Cardiac fibroblast (primary cell): ENCODE results near the gene TAX1BP3.

Experiments used
- DNase-seq, 2 donors: peaks; one replicate each; pipeline versions ENCODE4 v3.0.0 to v3.0.0-alpha.2; 2010; ENCODE audit warnings: low read depth in 2 of 2
- H3K4me3 ChIP-seq, 2 donors: replicated peaks in 1 of 2; 1 replicate in 1 of 2; 2 replicates in 1 of 2; pipeline ENCODE4 v1.5.1; 2011; ENCODE audit warnings: low read depth in 2 of 2, low read length in 2 of 2, mild to moderate bottlenecking in 2 of 2, moderate library complexity in 1 of 2
- TF ChIP-seq, protein P1 (sequence below): IDR thresholded peaks from one replicate; pipeline ENCODE4 v1.5.1; 2011; ENCODE audit warnings: low read depth, mild to moderate bottlenecking, low read length, inconsistent platforms

Gene TAX1BP3

DNA sequence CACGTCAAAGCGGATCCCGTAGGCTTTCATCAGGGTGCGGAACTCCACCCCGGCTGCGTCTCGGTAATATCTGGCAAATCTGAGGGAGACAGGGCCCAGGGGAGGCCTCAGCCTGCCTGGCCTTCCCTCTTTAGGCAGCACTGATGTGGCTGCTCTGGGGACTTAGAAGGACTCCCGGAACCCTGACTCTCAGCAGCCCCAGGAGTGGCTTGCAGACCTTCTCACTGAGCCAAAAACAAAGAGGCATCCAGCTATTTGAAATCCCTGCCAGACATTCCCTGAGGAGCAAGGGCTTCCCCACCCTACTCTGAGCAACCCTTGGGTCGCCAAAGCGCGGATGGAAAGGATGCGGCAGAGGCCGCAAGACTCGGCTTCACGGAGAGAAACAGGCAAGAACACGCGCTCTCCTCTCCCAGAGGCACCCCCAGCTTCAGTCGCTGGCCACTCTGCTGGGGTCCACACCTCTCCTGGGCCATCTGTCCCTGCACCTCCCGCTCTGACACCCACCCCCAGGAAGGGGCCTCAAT lies 19.7 kb upstream of the TAX1BP3 start:
- TF ChIP-seq, protein P1, sequence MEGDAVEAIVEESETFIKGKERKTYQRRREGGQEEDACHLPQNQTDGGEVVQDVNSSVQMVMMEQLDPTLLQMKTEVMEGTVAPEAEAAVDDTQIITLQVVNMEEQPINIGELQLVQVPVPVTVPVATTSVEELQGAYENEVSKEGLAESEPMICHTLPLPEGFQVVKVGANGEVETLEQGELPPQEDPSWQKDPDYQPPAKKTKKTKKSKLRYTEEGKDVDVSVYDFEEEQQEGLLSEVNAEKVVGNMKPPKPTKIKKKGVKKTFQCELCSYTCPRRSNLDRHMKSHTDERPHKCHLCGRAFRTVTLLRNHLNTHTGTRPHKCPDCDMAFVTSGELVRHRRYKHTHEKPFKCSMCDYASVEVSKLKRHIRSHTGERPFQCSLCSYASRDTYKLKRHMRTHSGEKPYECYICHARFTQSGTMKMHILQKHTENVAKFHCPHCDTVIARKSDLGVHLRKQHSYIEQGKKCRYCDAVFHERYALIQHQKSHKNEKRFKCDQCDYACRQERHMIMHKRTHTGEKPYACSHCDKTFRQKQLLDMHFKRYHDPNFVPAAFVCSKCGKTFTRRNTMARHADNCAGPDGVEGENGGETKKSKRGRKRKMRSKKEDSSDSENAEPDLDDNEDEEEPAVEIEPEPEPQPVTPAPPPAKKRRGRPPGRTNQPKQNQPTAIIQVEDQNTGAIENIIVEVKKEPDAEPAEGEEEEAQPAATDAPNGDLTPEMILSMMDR = no peak
- DNase-seq = no peak
- no peak overlapping the region for H3K4me3 ChIP-seq

DNA sequence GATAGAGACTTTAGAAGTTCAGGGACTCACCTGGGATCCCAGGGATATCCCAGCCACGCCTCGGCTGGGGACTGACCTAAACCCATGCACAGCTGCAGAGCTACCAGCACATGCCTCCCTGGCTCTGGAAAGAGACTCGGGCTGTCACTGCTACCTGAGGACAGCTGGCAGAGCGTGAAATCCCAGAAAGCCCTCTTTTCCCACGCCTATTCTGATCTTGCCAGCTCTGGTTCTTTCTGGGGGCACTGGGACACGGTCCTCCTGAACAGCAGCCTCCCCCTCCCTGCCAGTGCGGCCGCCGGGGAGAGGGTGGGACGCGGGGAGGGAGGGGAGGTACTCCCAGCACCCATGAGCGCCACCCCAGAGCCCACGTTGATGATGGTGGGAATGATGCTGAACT lies 16.8 kb upstream of the TAX1BP3 start:
- no peak overlapping the region for H3K4me3 ChIP-seq
- no peak for DNase-seq
- TF ChIP-seq, protein P1 = no peak

DNA sequence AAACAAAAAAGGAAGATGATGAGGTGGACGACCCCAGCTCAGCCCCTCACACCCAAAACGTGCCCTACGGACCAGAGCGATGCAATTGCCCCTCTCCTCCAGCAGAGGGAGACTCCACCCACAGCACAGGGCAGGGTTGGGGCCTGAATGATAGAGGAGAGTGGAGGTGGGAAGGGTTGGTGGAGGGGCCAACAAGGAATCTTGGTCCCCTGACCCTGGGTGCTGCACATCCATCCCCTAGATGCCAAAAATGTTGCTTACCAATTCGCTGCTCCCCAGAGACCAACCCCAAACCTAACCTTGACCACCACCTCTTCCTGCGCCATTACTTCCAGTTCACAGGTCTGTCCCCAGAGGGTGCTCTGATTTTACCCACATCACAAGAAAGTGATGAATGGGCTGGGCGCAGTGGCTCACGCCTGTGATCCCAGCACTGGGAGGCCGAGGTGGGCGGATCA lies 14.7 kb upstream of the TAX1BP3 start:
- no peak overlapping the region for H3K4me3 ChIP-seq
- DNase-seq = peak in 1 of 2 donors; percentile 42
- TF ChIP-seq, protein P1 = peak; percentile 99

DNA sequence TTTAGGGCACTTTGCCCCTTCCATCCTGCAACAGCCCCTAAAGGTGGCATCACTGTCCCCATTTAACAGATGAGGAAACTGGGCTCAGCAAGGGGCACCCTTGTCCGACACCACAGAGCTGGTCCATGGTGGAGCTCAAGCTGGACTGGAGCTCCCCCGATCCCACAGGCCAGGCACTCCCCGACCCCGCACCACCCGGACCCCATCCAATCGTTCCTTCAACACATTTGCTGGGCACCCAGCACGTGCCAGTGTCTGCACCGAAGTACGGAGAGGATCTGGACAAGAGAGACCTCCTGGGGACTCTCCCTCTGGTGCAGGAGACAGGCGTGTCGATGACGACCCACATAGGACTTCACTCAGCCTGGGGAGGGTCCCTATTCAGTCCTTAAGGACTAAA lies 13.7 kb upstream of the TAX1BP3 start:
- TF ChIP-seq, protein P1 = no peak
- no peak for DNase-seq
- no peak overlapping the region for H3K4me3 ChIP-seq

DNA sequence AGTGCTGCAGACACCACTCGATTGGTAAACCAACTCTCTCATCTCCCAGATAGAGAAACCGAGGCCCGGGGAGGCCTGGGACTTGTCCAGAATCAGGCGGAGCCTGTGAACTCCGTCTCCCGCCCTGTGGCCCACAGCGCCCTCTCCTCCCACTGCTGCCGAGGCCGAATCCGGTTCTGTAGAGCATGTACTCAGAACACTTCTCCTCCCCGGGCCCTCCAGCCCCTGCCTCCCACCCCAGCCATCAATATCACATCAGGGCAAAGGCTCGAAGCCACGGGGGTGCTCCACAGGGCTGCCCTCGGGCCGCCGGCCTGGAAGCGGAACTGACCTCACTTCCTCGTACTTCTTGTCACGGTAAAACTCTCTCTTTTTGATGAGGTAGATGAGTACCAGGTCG lies 13.2 kb upstream of the TAX1BP3 start:
- no peak for DNase-seq
- no peak overlapping the region for H3K4me3 ChIP-seq
- TF ChIP-seq, protein P1 = no peak

DNA sequence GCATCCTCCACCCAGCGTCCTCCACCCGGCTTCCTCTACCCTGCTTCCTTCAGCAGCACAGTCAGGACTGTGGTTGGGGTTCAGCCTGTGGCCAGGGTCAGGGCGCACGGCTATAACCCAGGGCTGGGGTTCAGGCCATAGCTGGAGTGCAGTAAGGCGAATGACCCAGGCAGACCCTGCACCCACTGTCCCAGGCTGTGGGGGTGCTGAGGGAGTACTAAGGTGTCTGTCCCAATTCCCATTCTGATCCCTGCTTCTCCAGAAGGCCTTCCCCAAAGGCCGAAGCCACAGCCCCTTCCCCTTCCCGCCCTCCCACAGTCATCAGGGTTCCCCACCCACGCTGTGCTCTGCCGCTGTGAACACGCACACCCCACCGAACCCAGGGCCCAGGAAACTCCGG lies 12.7 kb upstream of the TAX1BP3 start:
- no peak overlapping the region for H3K4me3 ChIP-seq
- DNase-seq = no peak
- TF ChIP-seq, protein P1 = no peak

DNA sequence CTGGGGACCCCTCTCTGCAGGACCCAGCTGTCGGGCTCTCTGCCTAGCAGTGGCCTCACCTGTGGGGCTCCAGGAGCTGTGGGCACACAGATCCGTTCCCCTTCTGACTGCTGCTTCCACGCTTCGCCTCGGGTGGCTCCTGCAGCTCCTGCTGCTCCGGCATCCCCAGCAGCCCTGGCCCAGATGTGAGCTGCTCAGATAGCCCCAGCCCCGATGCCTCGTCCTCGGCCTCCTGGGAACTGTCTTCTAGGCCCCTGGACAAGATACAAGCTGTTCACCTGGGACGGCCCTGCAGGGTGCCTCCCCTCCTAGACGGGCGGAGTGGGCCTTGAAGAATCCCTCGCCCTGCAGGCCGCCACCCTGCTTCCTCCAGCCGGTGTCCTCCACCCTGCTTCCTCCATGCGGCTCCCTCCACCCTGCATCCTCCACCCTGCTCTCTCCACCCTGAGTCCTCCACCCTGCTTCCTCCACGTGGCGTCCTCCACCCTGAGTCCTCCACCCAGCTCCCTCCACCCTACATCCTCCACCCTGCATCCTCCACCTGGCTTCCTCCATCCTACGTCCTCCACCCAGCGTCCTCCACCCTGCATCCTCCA lies 11.3 kb upstream of the TAX1BP3 start:
- no peak for DNase-seq
- H3K4me3 ChIP-seq = no peak overlapping the region
- TF ChIP-seq, protein P1 = no peak
